Measurements from ENCODE around the gene ELN. TPM values are rescaled to one million over a fixed set of nuclear protein-coding genes. Genes with fewer than 3 reads are reported as not detected.
A peak's percentile ranks its signal among the peaks of the same experiment; 100 is the strongest.

The ELN gene
- total RNA-seq, 1 donor from 2014 or later = 15,554 TPM

DNA sequence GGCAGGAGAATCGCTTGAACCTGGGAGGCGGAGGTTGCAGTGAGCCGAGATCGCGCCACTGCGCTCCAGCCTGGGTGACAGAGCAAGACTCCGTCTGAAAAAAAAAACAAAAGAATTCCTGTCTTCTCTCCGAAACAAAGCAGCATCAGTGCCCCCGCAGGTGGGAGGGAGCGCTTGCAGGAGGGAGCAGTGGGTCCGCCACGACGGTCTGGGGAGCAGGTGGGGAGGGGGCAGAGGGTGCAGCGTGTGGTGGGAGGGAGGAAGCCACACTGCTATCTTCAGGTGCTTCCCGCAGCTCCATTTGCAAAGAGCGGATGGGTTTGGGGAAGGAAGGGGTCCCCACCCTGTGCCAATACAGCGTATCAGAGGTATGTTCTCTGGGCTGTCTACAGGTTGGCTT is 87.4 kb downstream of the ELN start:
- TF ChIP-seq, protein P1, sequence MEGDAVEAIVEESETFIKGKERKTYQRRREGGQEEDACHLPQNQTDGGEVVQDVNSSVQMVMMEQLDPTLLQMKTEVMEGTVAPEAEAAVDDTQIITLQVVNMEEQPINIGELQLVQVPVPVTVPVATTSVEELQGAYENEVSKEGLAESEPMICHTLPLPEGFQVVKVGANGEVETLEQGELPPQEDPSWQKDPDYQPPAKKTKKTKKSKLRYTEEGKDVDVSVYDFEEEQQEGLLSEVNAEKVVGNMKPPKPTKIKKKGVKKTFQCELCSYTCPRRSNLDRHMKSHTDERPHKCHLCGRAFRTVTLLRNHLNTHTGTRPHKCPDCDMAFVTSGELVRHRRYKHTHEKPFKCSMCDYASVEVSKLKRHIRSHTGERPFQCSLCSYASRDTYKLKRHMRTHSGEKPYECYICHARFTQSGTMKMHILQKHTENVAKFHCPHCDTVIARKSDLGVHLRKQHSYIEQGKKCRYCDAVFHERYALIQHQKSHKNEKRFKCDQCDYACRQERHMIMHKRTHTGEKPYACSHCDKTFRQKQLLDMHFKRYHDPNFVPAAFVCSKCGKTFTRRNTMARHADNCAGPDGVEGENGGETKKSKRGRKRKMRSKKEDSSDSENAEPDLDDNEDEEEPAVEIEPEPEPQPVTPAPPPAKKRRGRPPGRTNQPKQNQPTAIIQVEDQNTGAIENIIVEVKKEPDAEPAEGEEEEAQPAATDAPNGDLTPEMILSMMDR (IDR thresholded peaks at IDR 0.05) = peak; percentile 18
- no peaks in the 10 kb centered on the region for H3K27me3 Mint-ChIP-seq (ENCODE audit: low read depth)
- H3K9me3 Mint-ChIP-seq (ENCODE audit: low read depth) = peaks cover 4% of the 10 kb centered on the region
- H3K27ac Mint-ChIP-seq (ENCODE audit: unreplicated experiment) = no peak overlapping the region
- no peak for DNase-seq (ENCODE audit: low spot score)
- H3K36me3 Mint-ChIP-seq (ENCODE audit: low read depth) = peaks cover 24% of the 10 kb centered on the region
- peaks cover 2% of the 10 kb centered on the region for H3K4me1 Mint-ChIP-seq (ENCODE audit: low read depth)
- no peak overlapping the region for H3K4me3 Mint-ChIP-seq (ENCODE audit: unreplicated experiment)

DNA sequence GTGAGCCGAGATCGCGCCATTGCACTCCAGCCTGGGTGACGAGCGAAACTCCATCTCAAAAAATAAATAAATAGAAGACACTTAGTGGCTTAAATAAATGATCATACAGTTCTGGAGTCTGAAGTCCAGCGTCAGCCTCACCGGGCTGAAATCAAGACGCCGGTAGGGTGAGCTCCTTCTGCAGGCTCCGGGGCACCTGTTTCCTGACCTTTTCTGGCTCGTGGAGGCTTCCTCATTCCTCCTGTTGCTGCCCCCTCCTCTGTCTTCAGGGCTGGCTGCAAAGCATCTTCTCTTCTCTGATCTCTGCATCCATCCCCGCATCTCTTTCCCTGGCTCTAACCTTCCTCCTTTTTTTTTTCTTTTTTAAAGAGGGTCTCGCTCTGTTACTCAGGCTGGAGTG is 88.4 kb downstream of the ELN start:
- Mint-ChIP-seq H3K4me1 (ENCODE audit: low read depth) (peaks cover 2% of the 10 kb centered on the region), H3K9me3 (ENCODE audit: low read depth) (peaks cover 4% of the 10 kb centered on the region), H3K27me3 (ENCODE audit: low read depth) (no peaks in the 10 kb centered on the region), H3K4me3 (ENCODE audit: unreplicated experiment) (no peak overlapping the region), H3K36me3 (ENCODE audit: low read depth) (peaks cover 23% of the 10 kb centered on the region), H3K27ac (ENCODE audit: unreplicated experiment) (no peak overlapping the region)
- TF ChIP-seq, protein P1 (IDR thresholded peaks at IDR 0.05) = no peak
- DNase-seq (ENCODE audit: low spot score) = no peak

Other genes with a start within 250 kb of the ELN start
- gene CLDN4, start 197.2 kb upstream of the ELN start, total RNA-seq = 0.35 to 0.80 TPM (median 0.51 TPM) in 3 replicates
- 0.51 to 1.7 TPM (median 0.99 TPM) in 3 replicates for gene METTL27, start 185.7 kb upstream of the ELN start, total RNA-seq
- 0.25 TPM in 1 of 3 replicates, not detected in the others for gene TMEM270, start 167.0 kb upstream of the ELN start, total RNA-seq
- gene LIMK1, start 55.6 kb downstream of the ELN start, total RNA-seq = 39.1 to 46.5 TPM (median 41.5 TPM) in 3 replicates
- gene EIF4H, start 146.2 kb downstream of the ELN start, total RNA-seq = 209 to 219 TPM (median 217 TPM) in 3 replicates
- gene LAT2, start 181.8 kb downstream of the ELN start, total RNA-seq = 0.56 to 1.5 TPM (median 1.2 TPM) in 3 replicates
- gene RFC2, start 226.2 kb downstream of the ELN start, total RNA-seq = 11.0 to 18.4 TPM (median 11.3 TPM) in 3 replicates

All from chondrocyte (in vitro differentiated cells).